Neuron (in vitro differentiated cells): ENCODE measurements around the gene IL17RD.

ENCODE experiments used
- H2AFZ ChIP-seq: one replicate; pipeline ENCODE4 v1.6.1; 2013; ENCODE audit warnings: low read depth, mild to moderate bottlenecking, inconsistent platforms, low read length, moderate library complexity
- H3K27me3 ChIP-seq: one replicate; pipeline ENCODE4 v1.6.1; 2013; ENCODE audit warnings: low read length; ENCODE audit not compliant: insufficient read depth
- H3K36me3 ChIP-seq: one replicate; pipeline ENCODE4 v1.6.1; 2013; ENCODE audit warnings: low read length; ENCODE audit not compliant: insufficient read depth
- H3K4me1 ChIP-seq: one replicate; pipeline ENCODE4 v1.6.1; 2013; ENCODE audit warnings: low read length; ENCODE audit not compliant: insufficient read depth
- H3K4me3 ChIP-seq: 2 replicates; pipeline ENCODE4 v1.5.1; 2013; ENCODE audit warnings: mild to moderate bottlenecking, low read length, moderate library complexity
- H3K9me3 ChIP-seq: one replicate; pipeline ENCODE4 v1.6.1; 2013; ENCODE audit warnings: low read length

IL17RD gene

GRCh38 chr3:57077630-57078343, 87.4 kb downstream of the IL17RD start:
- Histone ChIP-seq H3K27me3 (peaks cover 7% of the 10 kb centered on the region), H3K4me3 (peak overlapping the region; percentile 75), H2AFZ (no peak overlapping the region), H3K4me1 (no peaks in the 10 kb centered on the region), H3K36me3 (no peaks in the 10 kb centered on the region), H3K9me3 (no peaks in the 10 kb centered on the region)

- H3K36me3 ChIP-seq = no peaks in the 10 kb centered on the region
- H3K27me3 ChIP-seq = peaks cover 7% of the 10 kb centered on the region
- no peak overlapping the region for H2AFZ ChIP-seq
- H3K4me1 ChIP-seq = no peaks in the 10 kb centered on the region
- H3K9me3 ChIP-seq = no peaks in the 10 kb centered on the region
- no peak overlapping the region for H3K4me3 ChIP-seq
Measured at GRCh38 chr3:57076422-57076951, 88.7 kb downstream of the IL17RD start.

GRCh38 chr3:57074135-57074534, 91.0 kb downstream of the IL17RD start:
- Histone ChIP-seq H3K9me3 (no peaks in the 10 kb centered on the region), H3K36me3 (no peaks in the 10 kb centered on the region), H3K4me3 (no peak overlapping the region), H2AFZ (no peak overlapping the region), H3K27me3 (peaks cover 7% of the 10 kb centered on the region), H3K4me1 (no peaks in the 10 kb centered on the region)

- H3K9me3 ChIP-seq = no peaks in the 10 kb centered on the region
- no peak overlapping the region for H2AFZ ChIP-seq
- no peak overlapping the region for H3K4me3 ChIP-seq
- H3K4me1 ChIP-seq = peaks cover under 1% of the 10 kb centered on the region
- peaks cover 7% of the 10 kb centered on the region for H3K27me3 ChIP-seq
- no peaks in the 10 kb centered on the region for H3K36me3 ChIP-seq
Measured at GRCh38 chr3:57073628-57074027, 91.5 kb downstream of the IL17RD start.

- H3K4me1 ChIP-seq = peaks cover 6% of the 10 kb centered on the region
- no peaks in the 10 kb centered on the region for H3K9me3 ChIP-seq
- H3K4me3 ChIP-seq = no peak overlapping the region
- no peak overlapping the region for H2AFZ ChIP-seq
- H3K27me3 ChIP-seq = no peaks in the 10 kb centered on the region
- no peaks in the 10 kb centered on the region for H3K36me3 ChIP-seq
Measured at GRCh38 chr3:57069503-57069902, 95.7 kb downstream of the IL17RD start.

- Histone ChIP-seq H3K4me3 (no peak overlapping the region), H3K36me3 (no peaks in the 10 kb centered on the region), H2AFZ (no peak overlapping the region), H3K4me1 (peaks cover 10% of the 10 kb centered on the region), H3K9me3 (no peaks in the 10 kb centered on the region), H3K27me3 (no peaks in the 10 kb centered on the region)
Measured at GRCh38 chr3:57068437-57069089, 96.6 kb downstream of the IL17RD start.

- Histone ChIP-seq H3K4me1 (peaks cover 10% of the 10 kb centered on the region), H3K36me3 (no peaks in the 10 kb centered on the region), H3K27me3 (no peaks in the 10 kb centered on the region), H2AFZ (no peak overlapping the region), H3K9me3 (no peaks in the 10 kb centered on the region), H3K4me3 (no peak overlapping the region)
Measured at GRCh38 chr3:57066471-57066870, 98.7 kb downstream of the IL17RD start.

GRCh38 chr3:57065588-57065987, 99.6 kb downstream of the IL17RD start:
- no peaks in the 10 kb centered on the region for H3K27me3 ChIP-seq
- H3K4me1 ChIP-seq = peaks cover 11% of the 10 kb centered on the region
- no peaks in the 10 kb centered on the region for H3K9me3 ChIP-seq
- no peak overlapping the region for H3K4me3 ChIP-seq
- H3K36me3 ChIP-seq = no peaks in the 10 kb centered on the region
- H2AFZ ChIP-seq = no peak overlapping the region

- Histone ChIP-seq H3K27me3 (no peaks in the 10 kb centered on the region), H3K9me3 (no peaks in the 10 kb centered on the region), H3K4me3 (no peak overlapping the region), H3K36me3 (no peaks in the 10 kb centered on the region), H3K4me1 (peaks cover 17% of the 10 kb centered on the region), H2AFZ (no peak overlapping the region)
Measured at GRCh38 chr3:57064572-57064971, 100.6 kb downstream of the IL17RD start.

- peaks cover 17% of the 10 kb centered on the region for H3K4me1 ChIP-seq
- no peaks in the 10 kb centered on the region for H3K9me3 ChIP-seq
- no peaks in the 10 kb centered on the region for H3K27me3 ChIP-seq
- no peaks in the 10 kb centered on the region for H3K36me3 ChIP-seq
- H2AFZ ChIP-seq = no peak overlapping the region
- no peak overlapping the region for H3K4me3 ChIP-seq
Measured at GRCh38 chr3:57064001-57064400, 101.2 kb downstream of the IL17RD start.

- H3K36me3 ChIP-seq = no peaks in the 10 kb centered on the region
- H3K4me3 ChIP-seq = no peak overlapping the region
- H2AFZ ChIP-seq = no peak overlapping the region
- no peaks in the 10 kb centered on the region for H3K9me3 ChIP-seq
- no peaks in the 10 kb centered on the region for H3K27me3 ChIP-seq
- peaks cover 10% of the 10 kb centered on the region for H3K4me1 ChIP-seq
Measured at GRCh38 chr3:57063032-57063431, 102.1 kb downstream of the IL17RD start.

- no peaks in the 10 kb centered on the region for H3K36me3 ChIP-seq
- no peak overlapping the region for H3K4me3 ChIP-seq
- H3K4me1 ChIP-seq = peaks cover 10% of the 10 kb centered on the region
- H3K9me3 ChIP-seq = no peaks in the 10 kb centered on the region
- no peak overlapping the region for H2AFZ ChIP-seq
- no peaks in the 10 kb centered on the region for H3K27me3 ChIP-seq
Measured at GRCh38 chr3:57062101-57062631, 103.0 kb downstream of the IL17RD start.

- Histone ChIP-seq H3K4me1 (peaks cover 10% of the 10 kb centered on the region), H3K4me3 (no peak overlapping the region), H3K27me3 (no peaks in the 10 kb centered on the region), H3K9me3 (no peaks in the 10 kb centered on the region), H3K36me3 (no peaks in the 10 kb centered on the region), H2AFZ (no peak overlapping the region)
Measured at GRCh38 chr3:57061556-57061955, 103.6 kb downstream of the IL17RD start.
